Stimulated activated CD8-positive, alpha-beta memory T cell treated with anti-CD3 and anti-CD28 coated beads, Interleukin-7, amount 100 ng/mL, for 4 hours (primary cell): ENCODE measurements around the gene SPESP1.

Source experiments
- DNase-seq, 2 donors: peaks; one replicate each; pipeline ENCODE4 v3.0.0-alpha.2; 2020; ENCODE audit warnings: low read depth in 2 of 2

The SPESP1 gene

GRCh38 chr15:68991723-68992122, 61.4 kb downstream of the SPESP1 start:
- DNase-seq, result no peak

GRCh38 chr15:68992696-68993095, 62.4 kb downstream of the SPESP1 start:
- no peak for DNase-seq

GRCh38 chr15:68993276-68993675, 63.0 kb downstream of the SPESP1 start:
- DNase-seq, result no peak

GRCh38 chr15:68994149-68994548, 63.8 kb downstream of the SPESP1 start:
- DNase-seq, result no peak

GRCh38 chr15:68994981-68995761, 64.8 kb downstream of the SPESP1 start:
- no peak for DNase-seq
